ENCODE data around the gene KRT222.

DNA sequence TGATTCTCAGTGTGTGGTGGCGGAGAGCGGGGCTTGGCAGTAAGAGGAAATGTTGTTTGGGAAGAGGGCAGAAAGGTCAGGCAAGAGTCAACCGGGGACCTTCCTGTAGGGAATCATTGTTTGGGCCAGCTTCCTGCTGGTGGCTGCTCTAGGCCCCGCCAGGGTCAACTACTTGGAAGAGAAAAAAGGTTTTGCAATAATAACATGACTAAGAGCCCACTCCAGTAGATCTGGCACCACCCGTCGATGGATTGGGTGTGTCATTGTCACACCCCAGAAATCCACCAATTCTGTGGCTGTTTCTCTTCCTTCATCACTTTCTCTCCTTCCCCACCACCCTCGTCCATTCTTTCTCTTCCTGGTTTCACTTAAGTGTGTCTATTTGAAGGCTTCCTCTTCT, 42.8 kb upstream of the KRT222 start:
- no peak for TF ChIP-seq POLR2A (IDR thresholded peaks at IDR 0.05)
- TF ChIP-seq CTCF (IDR thresholded peaks at IDR 0.05): no peak
